Measurements from ENCODE around the gene DEFB129.

GRCh38 chr20:217266-217665 is 9.8 kb upstream of the DEFB129 start:
- TF ChIP-seq, protein P1, sequence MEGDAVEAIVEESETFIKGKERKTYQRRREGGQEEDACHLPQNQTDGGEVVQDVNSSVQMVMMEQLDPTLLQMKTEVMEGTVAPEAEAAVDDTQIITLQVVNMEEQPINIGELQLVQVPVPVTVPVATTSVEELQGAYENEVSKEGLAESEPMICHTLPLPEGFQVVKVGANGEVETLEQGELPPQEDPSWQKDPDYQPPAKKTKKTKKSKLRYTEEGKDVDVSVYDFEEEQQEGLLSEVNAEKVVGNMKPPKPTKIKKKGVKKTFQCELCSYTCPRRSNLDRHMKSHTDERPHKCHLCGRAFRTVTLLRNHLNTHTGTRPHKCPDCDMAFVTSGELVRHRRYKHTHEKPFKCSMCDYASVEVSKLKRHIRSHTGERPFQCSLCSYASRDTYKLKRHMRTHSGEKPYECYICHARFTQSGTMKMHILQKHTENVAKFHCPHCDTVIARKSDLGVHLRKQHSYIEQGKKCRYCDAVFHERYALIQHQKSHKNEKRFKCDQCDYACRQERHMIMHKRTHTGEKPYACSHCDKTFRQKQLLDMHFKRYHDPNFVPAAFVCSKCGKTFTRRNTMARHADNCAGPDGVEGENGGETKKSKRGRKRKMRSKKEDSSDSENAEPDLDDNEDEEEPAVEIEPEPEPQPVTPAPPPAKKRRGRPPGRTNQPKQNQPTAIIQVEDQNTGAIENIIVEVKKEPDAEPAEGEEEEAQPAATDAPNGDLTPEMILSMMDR (IDR thresholded peaks at IDR 0.05): no peak
- TF ChIP-seq POLR2A (IDR thresholded peaks at IDR 0.05): no peak
